ENCODE measurements around the gene RAD50.
"Not testable (repeated sequence)": the region's sequence is repeated elsewhere in the genome, so short reads cannot be mapped to it uniquely, and the experiment has no call there.

Gene RAD50

GRCh38 chr5:132684922-132685720 lies 128.3 kb downstream of the RAD50 start:
- TF ChIP-seq CTCF (IDR thresholded peaks at IDR 0.05; ENCODE audit: control insufficient read depth, extremely low read depth, insufficient read depth) = no peak
- no peak overlapping the region for H3K4me3 ChIP-seq (ENCODE audit: low read depth, low read length)
- DNase-seq (ENCODE audit: low read depth) = no peak

- TF ChIP-seq CTCF (IDR thresholded peaks at IDR 0.05; ENCODE audit: control insufficient read depth, extremely low read depth, insufficient read depth) = no peak
- DNase-seq (ENCODE audit: low read depth) = no peak
- no peak overlapping the region for H3K4me3 ChIP-seq (ENCODE audit: low read depth, low read length)
Measured at GRCh38 chr5:132686193-132686592, 129.4 kb downstream of the RAD50 start.

- H3K4me3 ChIP-seq (ENCODE audit: low read depth, low read length) = no peak overlapping the region
- TF ChIP-seq CTCF (IDR thresholded peaks at IDR 0.05; ENCODE audit: control insufficient read depth, extremely low read depth, insufficient read depth) = no peak
- no peak for DNase-seq (ENCODE audit: low read depth)
Measured at GRCh38 chr5:132687995-132688394, 131.2 kb downstream of the RAD50 start.

DNA sequence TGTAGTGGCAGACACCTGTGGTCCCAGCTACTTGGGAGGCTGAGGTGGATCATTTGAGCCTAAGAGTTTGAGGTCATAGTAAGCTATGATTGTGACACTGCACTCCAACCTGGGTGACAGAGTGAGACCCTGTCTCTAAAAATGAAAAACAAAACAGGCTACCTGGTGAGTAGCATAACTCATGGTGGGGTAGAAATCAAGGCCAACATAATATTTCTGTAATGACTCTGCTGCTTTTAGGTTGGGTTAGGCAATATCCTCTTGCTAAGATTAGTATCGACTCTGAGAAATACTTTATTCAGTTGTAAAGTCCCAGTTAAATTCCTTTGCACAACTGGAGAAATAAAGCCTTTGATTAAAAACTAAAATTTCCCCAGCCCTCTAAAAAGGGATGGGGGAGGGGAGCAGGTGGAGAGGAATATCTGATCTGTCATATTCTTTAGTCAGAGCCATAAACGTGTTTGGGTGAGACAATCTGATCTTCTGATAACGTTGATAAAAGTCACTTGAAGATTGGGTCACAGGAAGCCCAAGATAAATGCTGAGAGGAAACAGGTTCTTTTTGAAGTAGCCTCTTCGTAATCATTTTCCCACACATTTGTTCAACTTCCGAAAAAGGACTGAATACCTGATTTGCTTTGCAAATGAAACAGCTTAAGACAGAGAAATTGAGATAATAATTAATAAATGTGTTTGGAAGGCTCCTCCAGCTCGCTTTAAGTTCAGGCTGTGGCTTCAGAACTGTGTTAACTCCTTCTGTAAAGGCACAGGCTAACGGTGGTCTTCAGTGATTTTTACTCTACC lies 132.0 kb downstream of the RAD50 start:
- no peak for TF ChIP-seq CTCF (IDR thresholded peaks at IDR 0.05; ENCODE audit: control insufficient read depth, extremely low read depth, insufficient read depth)
- H3K4me3 ChIP-seq (ENCODE audit: low read depth, low read length) = no peak overlapping the region
- DNase-seq (ENCODE audit: low read depth) = no peak

- no peak for TF ChIP-seq CTCF (IDR thresholded peaks at IDR 0.05; ENCODE audit: control insufficient read depth, extremely low read depth, insufficient read depth)
- H3K4me3 ChIP-seq (ENCODE audit: low read depth, low read length) = no peak overlapping the region
- no peak for DNase-seq (ENCODE audit: low read depth)
Measured at GRCh38 chr5:132689513-132689912, 132.7 kb downstream of the RAD50 start.

DNA sequence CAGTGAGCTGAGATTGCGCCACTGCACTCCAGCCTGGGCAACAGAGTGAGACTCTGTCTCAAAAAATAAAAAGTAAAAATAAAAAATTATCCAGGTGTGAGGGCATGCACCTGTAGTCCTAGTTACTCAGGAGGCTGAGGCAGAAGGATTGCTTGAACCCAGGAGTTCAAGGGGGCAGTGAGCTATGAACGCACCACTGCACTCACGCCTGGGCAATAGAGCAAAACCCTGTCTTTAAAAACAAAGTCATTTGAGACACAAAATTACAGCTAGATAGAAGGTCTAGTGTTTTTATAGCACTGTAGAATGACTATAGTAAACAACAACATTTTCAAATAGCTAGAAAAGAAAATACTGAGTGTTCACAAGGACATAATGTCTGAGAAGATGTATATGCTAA lies 133.4 kb downstream of the RAD50 start:
- no peak for DNase-seq (ENCODE audit: low read depth)
- TF ChIP-seq CTCF (IDR thresholded peaks at IDR 0.05; ENCODE audit: control insufficient read depth, extremely low read depth, insufficient read depth) = no peak

DNA sequence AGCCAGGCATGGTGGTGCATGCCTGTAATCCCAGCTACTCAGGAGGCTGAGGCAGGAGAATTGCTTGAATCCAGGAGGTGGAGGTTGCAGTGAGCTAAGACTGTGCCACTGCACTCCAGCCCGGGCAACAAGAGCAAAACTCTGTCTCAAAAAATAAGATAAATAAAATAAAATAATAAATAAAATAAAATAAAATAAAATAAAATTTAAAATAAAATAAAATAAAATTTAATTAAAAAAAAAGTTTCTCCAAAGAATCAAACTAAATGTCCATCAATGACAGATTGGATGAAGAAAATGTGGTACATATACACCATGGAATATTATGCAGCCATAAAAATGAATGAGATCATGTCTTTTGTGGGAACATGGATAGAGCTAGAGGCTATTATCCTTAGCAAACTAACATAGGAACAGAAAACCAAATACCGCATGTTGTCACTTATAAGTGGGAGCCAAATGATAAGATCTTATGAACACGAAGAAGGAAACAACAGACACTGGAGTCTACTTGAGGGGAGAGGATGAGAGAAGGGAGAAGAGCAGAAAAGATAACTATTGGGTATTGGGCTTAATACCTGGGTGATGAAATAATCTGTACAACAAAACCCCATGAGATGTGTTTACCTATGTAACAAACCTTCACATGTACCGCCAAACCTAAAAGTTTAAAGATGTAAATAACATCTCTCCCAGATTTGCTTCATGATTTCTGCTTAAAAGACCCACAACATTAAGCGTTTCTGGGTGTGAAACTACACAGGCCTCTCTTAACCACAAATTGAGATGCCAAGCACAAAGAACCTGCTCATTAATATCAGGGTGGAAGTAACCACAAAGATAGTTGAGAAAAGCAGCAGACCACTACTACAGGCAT lies 135.2 kb downstream of the RAD50 start:
- not testable (repeated sequence) for DNase-seq (ENCODE audit: low read depth); H3K4me3 ChIP-seq (ENCODE audit: low read depth, low read length)

More for the DNA sequence above, 133.4 kb downstream of the RAD50 start:
- no peak overlapping the region for H3K4me3 ChIP-seq (ENCODE audit: low read depth, low read length)

All from LNCaP clone FGC (cell line).